ENCODE data around the gene ATXN7L3. TPM values are rescaled to one million over a fixed set of nuclear protein-coding genes. Genes with fewer than 3 reads are reported as not detected.

Gene ATXN7L3
- total and polyA plus RNA-seq, 9 of the 15 experiments (the other 6 are each of a cell fraction or from before 2014, with no cell fraction given), result 0.62 to 66.1 (median 33.2) TPM

- in situ Hi-C loops (cut with MboI), result loop anchor here (5.0 kb wide), 1 partner anchor 114 kb away; no protein-coding TSS in a partner anchor
- H3K79me2 ChIP-seq (ENCODE audit: control insufficient read depth, insufficient read depth, low read length), result peaks cover 34% of the 10 kb centered on the region
- no TSS peak for BruUV-seq (replicated peaks)
- intact Hi-C loops (cut with micrococcal nuclease), result no loop called here
- peak overlapping the region in 1 of 2 experiments; percentile 39; a peak in 1 of 4 replicates for H3K9ac ChIP-seq (ENCODE audit: insufficient read depth in 1 of 2, low read depth in 2 of 2, low read length in 2 of 2)
- no peak overlapping the region for H3K27ac ChIP-seq (ENCODE audit: extremely low read depth, low read depth, low read length)
- ATAC-seq (no peak), FAIRE-seq (no peak), DNase-seq (ENCODE audit: extremely low read depth in 1 of 4, low spot score in 3 of 4) (no peak)
- no peaks in the 10 kb centered on the region for H3K27me3 ChIP-seq (ENCODE audit: control insufficient read depth in 2 of 2, insufficient read depth in 2 of 2, low read length in 2 of 2)
- CTCF ChIA-PET (ENCODE audit: low intra/inter-chr PET ratio), result no interaction called here
- H3K36me3 ChIP-seq (ENCODE audit: control insufficient read depth, insufficient read depth, low read length), result peaks cover 85% of the 10 kb centered on the region
- no peaks in the 10 kb centered on the region for H3K9me3 ChIP-seq (replicated peaks; ENCODE audit: control insufficient read depth, insufficient read depth, low read depth, low read length)
- H3K9me1 ChIP-seq (ENCODE audit: control insufficient read depth, insufficient read depth, low read length), result peaks cover 4% of the 10 kb centered on the region
- no peak overlapping the region for H3K4me2 ChIP-seq (ENCODE audit: insufficient read depth, low read length)
- 86% methylated on average over 11 of the region's 15 CpGs for WGBS (ENCODE audit: insufficient coverage, low coverage, missing lambda C conversion rate)
- H3K4me1 ChIP-seq (replicated peaks in 1 of 2; ENCODE audit: control insufficient read depth in 2 of 2, insufficient read depth in 2 of 2, low read length in 2 of 2), result peaks cover 26 to 49% of the 10 kb centered on the region in 2 experiments
- peaks cover 12% of the 10 kb centered on the region for H4K20me1 ChIP-seq (replicated peaks; ENCODE audit: control insufficient read depth, insufficient read depth, low read length)
- POLR2A ChIA-PET, result interaction anchor here (0.6 to 3.6 kb wide), 19 partner anchors 7 to 286 kb away, joined by 3 to 16 read pairs (median 4); partner anchors contain the start of gene UBTF
- no peak overlapping the region for H2AFZ ChIP-seq (ENCODE audit: low read depth, low read length)
- no peak overlapping the region for H3K4me3 ChIP-seq
- no peak for TF ChIP-seq DPF2 (IDR thresholded peaks at IDR 0.05)
- peak; percentile 74 for TF ChIP-seq ZBTB33 (CRISPR knock-in tag; IDR thresholded peaks at IDR 0.05)
- TF ChIP-seq ETS1 (conservative IDR thresholded peaks at IDR 0.05; ENCODE audit: control insufficient read depth, low read depth, low read length), result no peak
- TF ChIP-seq ZNF311 (CRISPR knock-in tag; IDR thresholded peaks at IDR 0.05), result no peak
- no peak for TF ChIP-seq EWSR1 (IDR thresholded peaks at IDR 0.05; ENCODE audit: borderline replicate concordance, low read depth, partially characterized antibody)
- no peak for TF ChIP-seq CREM (IDR thresholded peaks at IDR 0.05; ENCODE audit: low read depth)
- TF ChIP-seq PRPF4 (IDR thresholded peaks at IDR 0.05; ENCODE audit: insufficient read depth, low read depth, low read length, poor library complexity, severe bottlenecking), result no peak
- TF ChIP-seq HINFP (tag; conservative IDR thresholded peaks at IDR 0.05; ENCODE audit: low read depth), result no peak
- no peak for TF ChIP-seq UBTF (IDR thresholded peaks at IDR 0.05; ENCODE audit: borderline replicate concordance in 1 of 2, low read depth in 2 of 2, low read length in 2 of 2)
- peak; percentile 83 for TF ChIP-seq POLR2B (IDR thresholded peaks at IDR 0.05; ENCODE audit: low read depth, partially characterized antibody)
- no peak for TF ChIP-seq ZSCAN32 (CRISPR knock-in tag; IDR thresholded peaks at IDR 0.05)
- TF ChIP-seq SUPT5H (IDR thresholded peaks at IDR 0.05), result peak; percentile 79
These were observed 13.9 kb upstream of the ATXN7L3 start for GRCh38 chr17:44213403-44214229.

Data from K562 (cell line).